ENCODE measurements around the gene DCST2.

The DCST2 gene

GRCh38 chr1:155069551-155070157 lies 36.1 kb upstream of the DCST2 start:
- no peak for DNase-seq (ENCODE audit: low spot score)

DNA sequence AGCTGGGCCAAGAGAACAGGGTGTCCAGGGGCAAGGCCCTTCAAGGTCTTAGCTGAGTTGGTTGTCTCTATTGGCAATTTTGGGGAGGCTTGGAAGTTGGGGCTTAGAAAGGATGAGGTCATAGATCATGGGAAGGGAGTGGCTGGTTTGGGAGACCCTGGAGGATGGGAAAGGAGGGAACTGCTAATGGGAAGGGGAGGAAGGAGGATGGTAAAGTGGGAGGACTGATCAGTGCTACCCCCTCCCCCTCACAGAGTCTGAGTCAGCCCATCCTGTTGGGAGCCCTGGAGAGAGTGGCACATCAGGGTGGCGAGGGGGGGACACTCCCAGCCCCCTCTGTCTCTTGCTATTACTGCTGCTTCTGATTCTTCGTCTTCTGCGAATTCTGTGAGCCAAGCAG lies 35.0 kb upstream of the DCST2 start:
- DNase-seq (ENCODE audit: low spot score), result no peak

GRCh38 chr1:155066777-155067176 lies 33.2 kb upstream of the DCST2 start:
- no peak for DNase-seq (ENCODE audit: low spot score)

DNA sequence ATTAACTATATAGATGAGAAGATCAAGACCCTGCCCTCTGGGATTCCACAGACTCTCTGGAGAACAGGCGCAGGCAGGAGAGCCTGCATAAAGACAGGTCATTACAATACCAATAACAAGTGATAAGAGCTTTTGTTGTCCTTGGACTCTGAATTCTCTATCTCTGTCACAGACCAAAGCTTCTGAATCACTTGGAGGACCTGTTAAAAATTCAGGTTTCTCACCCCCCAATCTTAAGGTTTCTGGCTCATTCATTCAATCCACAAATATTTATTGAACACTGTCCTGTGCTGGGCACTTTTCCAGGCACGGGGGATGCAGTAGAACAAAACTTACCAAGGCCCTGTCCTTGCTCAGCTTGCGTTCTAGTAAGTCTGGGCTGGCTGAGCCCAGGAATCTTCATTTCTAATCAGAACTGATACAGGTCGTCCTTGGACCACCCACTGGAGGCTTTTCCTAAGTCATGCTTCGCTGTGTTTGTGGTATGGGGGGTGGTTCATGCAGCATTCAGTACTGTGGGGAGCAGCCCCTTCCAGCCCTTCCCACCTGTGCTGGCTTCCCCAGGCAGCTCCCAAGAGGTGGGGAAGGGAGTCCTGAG lies 31.4 kb upstream of the DCST2 start:
- DNase-seq (ENCODE audit: low spot score), result no peak

DNA sequence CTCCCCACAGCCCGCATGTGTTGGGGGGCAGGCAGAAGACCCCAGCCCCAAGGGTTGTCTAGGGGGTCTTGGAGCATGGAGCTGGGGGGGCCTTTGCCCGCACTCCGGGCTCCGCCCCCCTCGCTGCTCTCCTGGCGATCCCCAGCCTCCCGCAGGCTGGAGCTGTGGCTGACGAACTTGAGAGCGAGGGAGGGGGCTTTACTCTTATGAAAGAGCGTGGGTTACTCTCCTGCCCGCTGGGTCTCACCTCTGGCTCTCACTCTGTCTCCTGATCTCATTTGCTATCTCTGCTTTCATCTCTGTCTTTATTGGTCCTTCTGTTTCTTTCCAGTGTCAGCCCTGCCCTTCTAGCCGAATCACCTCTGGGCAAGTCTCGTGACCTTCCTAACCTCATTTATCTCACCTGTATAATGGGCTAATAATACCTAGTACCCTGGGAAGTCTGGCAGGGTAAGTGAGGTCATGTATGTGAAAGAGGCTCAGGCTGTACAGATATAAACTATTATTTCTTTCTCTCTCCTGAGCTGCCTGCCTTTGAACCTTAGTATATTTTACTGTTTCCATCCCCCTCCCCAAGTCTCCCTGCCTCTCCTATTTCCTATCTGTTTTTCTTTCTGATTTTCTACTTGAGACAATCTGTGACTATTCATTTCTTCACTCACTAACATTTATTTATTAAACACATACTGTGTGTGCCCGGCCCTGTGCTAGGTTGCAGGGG lies 30.7 kb upstream of the DCST2 start:
- DNase-seq (ENCODE audit: low spot score), result no peak

DNA sequence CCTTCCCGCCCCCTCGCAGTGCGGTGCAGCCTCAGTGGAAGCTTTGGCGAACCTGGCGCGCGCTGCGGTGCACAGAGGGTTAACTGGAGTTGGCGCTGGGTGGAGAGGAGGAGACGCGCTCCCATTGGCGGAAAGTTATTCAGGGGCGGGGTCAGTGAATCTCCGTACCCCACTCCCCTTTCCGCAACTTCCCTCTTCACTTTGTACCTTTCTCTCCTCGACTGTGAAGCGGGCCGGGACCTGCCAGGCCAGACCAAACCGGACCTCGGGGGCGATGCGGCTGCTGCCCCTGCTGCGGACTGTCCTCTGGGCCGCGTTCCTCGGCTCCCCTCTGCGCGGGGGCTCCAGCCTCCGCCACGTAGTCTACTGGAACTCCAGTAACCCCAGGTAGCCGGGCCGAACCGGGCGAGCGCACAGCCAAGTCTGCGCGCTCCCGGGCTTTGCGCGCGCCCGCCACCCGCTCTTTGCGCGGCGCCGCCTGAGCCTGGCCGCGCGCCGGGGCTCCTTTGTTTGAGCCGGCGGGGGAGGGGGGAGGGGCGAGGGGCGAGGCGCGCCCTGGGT lies 30.0 kb upstream of the DCST2 start, which contains the start of gene EFNA4:
Gene EFNA4, plus strand, starts transcription at position 191 of the 561 bp plus-strand sequence. Its CDS starts 84 bp downstream, at position 275.
- peak; percentile 99 for DNase-seq (ENCODE audit: low spot score)

GRCh38 chr1:155062702-155063411 lies 29.3 kb upstream of the DCST2 start:
- DNase-seq (ENCODE audit: low spot score), result peak; percentile 96

DNA sequence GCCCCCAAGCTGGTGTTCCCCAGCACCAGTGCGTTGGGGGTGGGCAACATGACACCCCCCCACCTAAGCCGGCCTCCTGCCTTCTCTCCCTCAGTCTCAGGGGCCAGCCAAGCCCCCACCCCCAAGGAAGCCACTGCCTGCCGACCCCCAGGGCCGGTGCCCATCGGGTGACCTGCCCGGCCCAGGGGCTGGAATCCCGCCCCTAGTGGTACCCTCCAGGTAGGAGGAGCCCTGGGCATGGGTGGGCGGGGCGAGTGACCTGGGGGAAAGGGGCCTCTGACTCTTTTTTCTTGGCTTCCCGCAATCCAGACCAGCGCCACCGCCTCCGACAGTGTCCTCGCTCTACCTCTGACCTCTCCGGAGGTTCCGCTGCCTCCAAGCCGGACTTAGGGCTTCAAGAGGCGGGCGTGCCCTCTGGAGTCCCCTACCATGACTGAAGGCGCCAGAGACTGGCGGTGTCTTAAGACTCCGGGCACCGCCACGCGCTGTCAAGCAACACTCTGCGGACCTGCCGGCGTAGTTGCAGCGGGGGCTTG lies 28.6 kb upstream of the DCST2 start:
- DNase-seq (ENCODE audit: low spot score), result peak; percentile 95

GRCh38 chr1:155061381-155062150 lies 28.0 kb upstream of the DCST2 start:
- peak; percentile 98 for DNase-seq (ENCODE audit: low spot score)

DNA sequence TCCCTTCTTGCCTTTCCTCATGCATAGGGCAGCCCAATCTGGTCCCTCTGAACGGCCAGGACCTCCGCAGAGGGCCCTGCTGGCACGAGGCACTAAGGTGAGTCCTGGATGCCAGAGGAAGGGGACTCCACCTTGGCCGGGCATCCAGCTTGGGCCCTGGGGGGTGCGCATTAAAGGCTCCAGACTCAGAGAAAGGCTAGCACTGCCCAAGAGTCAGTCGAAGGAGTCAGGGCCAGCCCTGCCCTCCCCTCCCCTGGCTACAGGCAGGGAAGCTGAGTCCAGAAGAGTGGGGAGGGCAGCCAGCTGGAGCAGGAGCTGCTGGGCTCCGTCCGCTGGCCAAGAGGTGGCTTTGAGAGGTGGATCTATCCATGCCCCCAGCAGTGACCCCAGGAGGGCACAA lies 27.2 kb upstream of the DCST2 start:
- DNase-seq (ENCODE audit: low spot score), result no peak

DNA sequence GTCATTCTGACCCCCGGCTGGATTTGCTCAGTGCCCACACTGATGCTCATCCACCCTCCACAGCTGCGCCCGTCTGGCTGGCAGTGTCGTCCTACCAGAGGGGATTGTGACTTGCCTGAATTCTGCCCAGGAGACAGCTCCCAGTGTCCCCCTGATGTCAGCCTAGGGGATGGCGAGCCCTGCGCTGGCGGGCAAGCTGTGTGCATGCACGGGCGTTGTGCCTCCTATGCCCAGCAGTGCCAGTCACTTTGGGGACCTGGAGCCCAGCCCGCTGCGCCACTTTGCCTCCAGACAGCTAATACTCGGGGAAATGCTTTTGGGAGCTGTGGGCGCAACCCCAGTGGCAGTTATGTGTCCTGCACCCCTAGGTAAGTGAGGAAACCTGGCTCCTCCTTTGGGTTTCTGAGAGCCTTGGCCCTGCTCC lies 24.2 kb upstream of the DCST2 start:
- no peak for DNase-seq (ENCODE audit: low spot score)

- no peak for DNase-seq (ENCODE audit: low spot score)
Measured at GRCh38 chr1:155057104-155057503, 23.5 kb upstream of the DCST2 start.

DNA sequence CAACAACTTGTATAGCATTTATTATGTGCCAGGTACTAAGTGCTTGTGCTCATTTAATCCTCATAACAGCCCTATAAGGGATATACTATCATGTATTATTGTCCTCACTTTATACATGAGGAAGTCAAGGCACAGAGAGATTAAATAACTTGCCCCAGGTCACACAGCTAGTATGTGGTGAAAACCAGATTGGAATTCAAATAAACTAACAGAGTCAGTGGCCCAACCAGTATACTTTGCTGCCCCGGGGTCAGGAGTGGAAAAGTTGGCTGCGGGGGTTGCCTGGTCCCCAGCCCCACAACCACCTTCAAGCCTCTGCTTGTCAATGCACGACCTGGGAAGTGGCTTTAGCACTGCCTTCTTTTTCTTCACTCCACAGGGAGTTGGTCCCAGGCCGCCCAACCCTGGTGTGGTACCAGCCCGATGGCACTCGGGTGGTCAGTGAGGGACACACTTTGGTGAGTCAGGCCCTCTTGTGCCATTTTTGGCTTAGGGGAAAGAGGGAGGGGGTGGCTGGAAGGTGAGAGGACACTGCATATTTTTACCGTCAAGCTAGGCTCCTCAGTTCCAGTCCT lies 20.0 kb upstream of the DCST2 start:
- no peak for DNase-seq (ENCODE audit: low spot score)

DNA sequence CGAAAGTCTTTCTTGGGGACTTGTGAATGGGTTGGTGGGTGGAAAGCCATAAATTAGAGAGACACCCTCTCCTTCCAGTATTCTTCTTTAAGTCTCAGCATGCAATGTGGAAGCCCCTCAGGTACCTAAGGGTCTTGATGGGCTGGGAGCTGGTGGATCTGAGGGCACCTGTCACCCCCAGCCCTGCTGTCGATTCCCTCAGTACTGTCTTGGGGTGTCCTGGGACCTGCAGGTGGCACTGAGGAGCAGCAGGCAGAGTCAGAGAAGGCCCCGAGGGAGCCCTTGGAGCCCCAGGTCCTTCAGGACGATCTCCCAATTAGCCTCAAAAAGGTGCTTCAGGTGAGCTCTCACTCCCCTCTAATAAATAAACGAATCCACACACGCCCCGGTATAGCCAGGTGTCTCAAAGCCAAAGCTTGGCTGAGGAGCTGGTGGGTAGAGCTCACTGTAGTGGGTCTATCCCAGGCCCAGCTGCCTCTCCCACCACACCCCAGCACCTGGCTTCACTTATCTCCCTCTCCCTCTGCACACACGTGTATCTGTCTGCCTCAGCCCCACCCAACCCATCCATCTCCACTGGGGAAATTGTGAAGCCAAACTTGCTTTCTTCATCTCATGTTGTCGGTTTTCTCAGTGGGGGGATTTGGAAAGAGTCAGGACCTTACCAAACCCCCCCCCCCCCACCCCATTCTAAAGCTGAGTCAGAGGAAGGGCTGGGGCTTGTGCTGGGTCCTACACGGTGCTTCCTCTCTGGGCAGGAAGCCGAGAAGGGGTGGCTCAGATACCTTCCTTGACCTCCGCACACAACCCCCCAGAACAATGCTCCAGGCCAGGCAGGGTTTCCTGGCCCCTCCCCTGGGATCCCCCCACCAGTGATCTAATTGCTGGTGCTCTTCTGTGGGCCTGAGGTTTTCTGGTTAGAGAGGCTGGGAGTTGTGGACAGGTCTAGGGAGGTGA lies 19.1 kb upstream of the DCST2 start:
- DNase-seq (ENCODE audit: low spot score), result no peak

GRCh38 chr1:155051777-155052398 lies 18.3 kb upstream of the DCST2 start:
- DNase-seq (ENCODE audit: low spot score), result peak; percentile 42

DNA sequence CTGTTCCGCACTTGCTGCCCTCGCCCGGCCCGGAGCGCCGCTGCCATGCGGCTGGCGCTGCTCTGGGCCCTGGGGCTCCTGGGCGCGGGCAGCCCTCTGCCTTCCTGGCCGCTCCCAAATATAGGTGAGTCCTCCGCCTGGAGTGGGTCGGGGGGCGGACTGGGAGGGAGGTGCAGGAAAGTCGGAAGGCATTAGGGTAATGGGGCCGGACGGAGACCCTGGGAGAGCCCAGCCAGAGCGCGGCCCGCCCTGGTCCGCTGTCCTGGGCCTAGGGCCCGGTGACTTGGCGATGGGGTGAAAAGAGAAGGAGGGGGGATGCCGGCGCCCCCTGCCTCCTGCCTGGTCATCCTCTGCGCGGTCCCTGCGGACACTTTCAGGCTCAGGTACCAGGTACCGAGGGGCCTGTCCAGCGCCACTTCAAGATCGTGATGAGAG lies 17.8 kb upstream of the DCST2 start:
- DNase-seq (ENCODE audit: low spot score), result peak; percentile 40

GRCh38 chr1:155050560-155051341 lies 17.2 kb upstream of the DCST2 start, which contains the start of gene ADAM15:
TSS of gene ADAM15 (plus strand) at chr1:155051316. CDS start at chr1:155051387, 71 bp downstream.
- DNase-seq (ENCODE audit: low spot score), result peak; percentile 98

Data from HuH-7 (cell line).